COLO829 (cell line): ENCODE results near the gene PPP1R12A.

ENCODE experiments used
- DNase-seq: peaks from one replicate; pipeline ENCODE4 v3.0.0; 2012; ENCODE audit warnings: low spot score

PPP1R12A gene

GRCh38 chr12:79935624-79936345 lies 888 bp upstream of the PPP1R12A start:
- no peak for DNase-seq

- DNase-seq, result no peak
Observed at GRCh38 chr12:79934281-79935020, 446 bp downstream of the PPP1R12A start.

GRCh38 chr12:79933532-79934264 lies 1.2 kb downstream of the PPP1R12A start:
- no peak for DNase-seq

GRCh38 chr12:79933043-79933442 lies 1.9 kb downstream of the PPP1R12A start:
- DNase-seq, result no peak

GRCh38 chr12:79932357-79932756 lies 2.5 kb downstream of the PPP1R12A start:
- DNase-seq, result no peak

GRCh38 chr12:79929065-79929464 lies 5.8 kb downstream of the PPP1R12A start:
- DNase-seq, result no peak

- DNase-seq, result no peak
Observed at GRCh38 chr12:79927772-79928474, 7.0 kb downstream of the PPP1R12A start.

GRCh38 chr12:79926951-79927350 lies 7.9 kb downstream of the PPP1R12A start:
- DNase-seq, result no peak

- peak; percentile 24 for DNase-seq
Observed at GRCh38 chr12:79925492-79925891, 9.4 kb downstream of the PPP1R12A start.

- no peak for DNase-seq
Observed at GRCh38 chr12:79921786-79922185, 13.1 kb downstream of the PPP1R12A start.

GRCh38 chr12:79920421-79921238 lies 14.3 kb downstream of the PPP1R12A start:
- DNase-seq, result no peak

- DNase-seq, result no peak
Observed at GRCh38 chr12:79919762-79920161, 15.1 kb downstream of the PPP1R12A start.

GRCh38 chr12:79916826-79917225 lies 18.1 kb downstream of the PPP1R12A start:
- no peak for DNase-seq

- DNase-seq, result no peak
Observed at GRCh38 chr12:79911889-79912656, 22.8 kb downstream of the PPP1R12A start.

- DNase-seq, result no peak
Observed at GRCh38 chr12:79908366-79908765, 26.5 kb downstream of the PPP1R12A start.

- no peak for DNase-seq
Observed at GRCh38 chr12:79901506-79901905, 33.4 kb downstream of the PPP1R12A start.

- no peak for DNase-seq
Observed at GRCh38 chr12:79900951-79901350, 33.9 kb downstream of the PPP1R12A start.

GRCh38 chr12:79900199-79900598 lies 34.7 kb downstream of the PPP1R12A start:
- DNase-seq, result no peak

- DNase-seq, result peak; percentile 42
Observed at GRCh38 chr12:79897617-79898016, 37.3 kb downstream of the PPP1R12A start.

- DNase-seq, result no peak
Observed at GRCh38 chr12:79895804-79896203, 39.1 kb downstream of the PPP1R12A start.

- no peak for DNase-seq
Observed at GRCh38 chr12:79895071-79895470, 39.8 kb downstream of the PPP1R12A start.
